Measurements from ENCODE around the gene IFI27L1. TPM values are rescaled to one million over a fixed set of nuclear protein-coding genes. Genes with fewer than 3 reads are reported as not detected.

Gene IFI27L1
- polyA plus RNA-seq, 3 donors = 2.1 to 3.1 (median 2.2) TPM

DNA sequence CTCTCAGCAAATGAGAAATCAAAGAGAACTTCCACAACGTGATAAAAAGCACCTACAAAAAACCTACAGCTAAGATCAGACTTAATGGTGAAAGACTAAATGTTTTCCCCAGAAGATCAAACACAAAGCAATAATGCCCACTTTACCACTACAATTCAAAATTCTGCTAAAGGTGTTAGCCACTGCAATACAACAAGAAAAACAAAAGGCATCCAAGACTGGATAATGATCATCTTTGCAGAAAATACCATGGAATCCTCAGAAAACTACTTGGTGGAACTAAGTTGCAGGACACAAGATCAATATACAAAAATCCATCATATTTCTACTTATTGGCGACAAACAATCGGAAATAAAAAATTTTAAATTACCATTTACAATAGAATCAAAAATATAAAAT, 6.6 kb upstream of the IFI27L1 start:
- H3K79me2 ChIP-seq (ENCODE audit: insufficient read depth, low read length) = peaks cover 99% of the 10 kb centered on the region
- H3K9me3 Mint-ChIP-seq = peaks cover 34 to 53% (median 41%) of the 10 kb centered on the region in 7 donors
- H3K36me3 Mint-ChIP-seq = peaks cover 48 to 63% of the 10 kb centered on the region in 2 donors
- no peak for DNase-seq
- H3K4me2 ChIP-seq (replicated peaks; ENCODE audit: extremely low read depth, low read length, poor library complexity, severe bottlenecking) = no peak overlapping the region
- no peak overlapping the region for H3K27ac ChIP-seq (ENCODE audit: low read depth in 1 of 2, low read length in 2 of 2)
- H3K4me3 Mint-ChIP-seq = no peak overlapping the region
- intact Hi-C loops (cut with micrococcal nuclease) = no loop called here
- TF ChIP-seq, protein P1, sequence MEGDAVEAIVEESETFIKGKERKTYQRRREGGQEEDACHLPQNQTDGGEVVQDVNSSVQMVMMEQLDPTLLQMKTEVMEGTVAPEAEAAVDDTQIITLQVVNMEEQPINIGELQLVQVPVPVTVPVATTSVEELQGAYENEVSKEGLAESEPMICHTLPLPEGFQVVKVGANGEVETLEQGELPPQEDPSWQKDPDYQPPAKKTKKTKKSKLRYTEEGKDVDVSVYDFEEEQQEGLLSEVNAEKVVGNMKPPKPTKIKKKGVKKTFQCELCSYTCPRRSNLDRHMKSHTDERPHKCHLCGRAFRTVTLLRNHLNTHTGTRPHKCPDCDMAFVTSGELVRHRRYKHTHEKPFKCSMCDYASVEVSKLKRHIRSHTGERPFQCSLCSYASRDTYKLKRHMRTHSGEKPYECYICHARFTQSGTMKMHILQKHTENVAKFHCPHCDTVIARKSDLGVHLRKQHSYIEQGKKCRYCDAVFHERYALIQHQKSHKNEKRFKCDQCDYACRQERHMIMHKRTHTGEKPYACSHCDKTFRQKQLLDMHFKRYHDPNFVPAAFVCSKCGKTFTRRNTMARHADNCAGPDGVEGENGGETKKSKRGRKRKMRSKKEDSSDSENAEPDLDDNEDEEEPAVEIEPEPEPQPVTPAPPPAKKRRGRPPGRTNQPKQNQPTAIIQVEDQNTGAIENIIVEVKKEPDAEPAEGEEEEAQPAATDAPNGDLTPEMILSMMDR (IDR thresholded peaks at IDR 0.05) = no peak
- H3K9ac ChIP-seq (ENCODE audit: insufficient read depth, low read length, poor library complexity, severe bottlenecking) = no peak overlapping the region
- WGBS (ENCODE audit: insufficient coverage) = no CpG with 5 or more reads among the region's 3 CpGs
- no peak overlapping the region for H3K4me3 ChIP-seq (replicated peaks in 1 of 3; ENCODE audit: low read depth in 2 of 3, low read length in 3 of 3)
- no peak overlapping the region for H2AFZ ChIP-seq (ENCODE audit: insufficient read depth, low read depth, low read length, poor library complexity, severe bottlenecking)
- H3K27ac Mint-ChIP-seq = no peak overlapping the region
- no peaks in the 10 kb centered on the region for H3K27me3 ChIP-seq (ENCODE audit: control insufficient read depth in 2 of 2, insufficient read depth in 2 of 2, low read length in 2 of 2)
- peaks cover 12 to 37% of the 10 kb centered on the region in 2 donors for H3K36me3 ChIP-seq (replicated peaks in 1 of 2; ENCODE audit: control insufficient read depth in 1 of 2, insufficient read depth in 2 of 2, low read length in 2 of 2)
- H3K4me1 ChIP-seq (ENCODE audit: control insufficient read depth in 1 of 2, insufficient read depth in 2 of 2, low read length in 2 of 2) = peaks cover 16 to 28% of the 10 kb centered on the region in 2 donors
- H3K27me3 Mint-ChIP-seq (ENCODE audit: low read depth in 3 of 3) = no peaks in the 10 kb centered on the region
- peaks cover 32% of the 10 kb centered on the region for H3K4me1 Mint-ChIP-seq
- H4K20me1 ChIP-seq (ENCODE audit: insufficient read depth, low read length) = peaks cover 58% of the 10 kb centered on the region
- H3K9me3 ChIP-seq (replicated peaks in 1 of 2; ENCODE audit: control insufficient read depth in 1 of 2, insufficient read depth in 1 of 2, low read length in 2 of 2) = peaks cover 13 to 20% of the 10 kb centered on the region in 2 donors

DNA sequence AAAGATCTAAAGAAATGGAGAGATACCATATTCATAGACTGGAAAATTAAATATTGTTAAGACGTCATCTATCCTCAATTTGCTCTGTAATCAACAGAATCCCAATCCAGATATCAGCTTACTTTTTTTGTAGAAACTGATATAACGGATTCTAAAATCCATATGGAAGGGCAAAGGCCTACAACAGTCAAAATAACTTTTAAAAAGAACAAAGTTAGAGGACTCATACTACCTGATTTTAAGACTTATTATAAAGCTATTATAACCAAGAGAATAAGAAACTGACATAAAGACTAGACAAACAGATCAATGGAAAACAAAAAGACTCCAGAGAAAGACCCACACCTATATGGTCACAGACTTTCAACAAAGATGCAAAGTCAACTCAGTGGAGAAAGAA, 6.1 kb upstream of the IFI27L1 start:
- no peak overlapping the region for H3K4me3 Mint-ChIP-seq
- H3K27ac Mint-ChIP-seq = no peak overlapping the region
- Histone ChIP-seq H3K36me3 (replicated peaks in 1 of 2; ENCODE audit: control insufficient read depth in 1 of 2, insufficient read depth in 2 of 2, low read length in 2 of 2) (peaks cover 12 to 37% of the 10 kb centered on the region in 2 donors), H3K27me3 (ENCODE audit: control insufficient read depth in 2 of 2, insufficient read depth in 2 of 2, low read length in 2 of 2) (no peaks in the 10 kb centered on the region), H3K4me1 (ENCODE audit: control insufficient read depth in 1 of 2, insufficient read depth in 2 of 2, low read length in 2 of 2) (peaks cover 20 to 33% of the 10 kb centered on the region in 2 donors), H3K79me2 (ENCODE audit: insufficient read depth, low read length) (peaks cover 99% of the 10 kb centered on the region), H3K27ac (ENCODE audit: low read depth in 1 of 2, low read length in 2 of 2) (no peak overlapping the region), H3K9me3 (replicated peaks in 1 of 2; ENCODE audit: control insufficient read depth in 1 of 2, insufficient read depth in 1 of 2, low read length in 2 of 2) (peaks cover 13 to 15% of the 10 kb centered on the region in 2 donors), H3K4me3 (replicated peaks in 1 of 3; ENCODE audit: low read depth in 2 of 3, low read length in 3 of 3) (no peak overlapping the region), H3K9ac (ENCODE audit: insufficient read depth, low read length, poor library complexity, severe bottlenecking) (no peak overlapping the region), H3K4me2 (replicated peaks; ENCODE audit: extremely low read depth, low read length, poor library complexity, severe bottlenecking) (no peak overlapping the region), H2AFZ (ENCODE audit: insufficient read depth, low read depth, low read length, poor library complexity, severe bottlenecking) (no peak overlapping the region), H4K20me1 (ENCODE audit: insufficient read depth, low read length) (peaks cover 59% of the 10 kb centered on the region)
- TF ChIP-seq, protein P1 (IDR thresholded peaks at IDR 0.05) = no peak
- H3K36me3 Mint-ChIP-seq = peaks cover 49 to 63% of the 10 kb centered on the region in 2 donors
- intact Hi-C loops (cut with micrococcal nuclease) = loop anchor here in 1 of 2 donors (5.0 kb wide), 1 partner anchor 102 kb away; no protein-coding TSS in a partner anchor
- DNase-seq = no peak
- no CpG with 5 or more reads among the region's 2 CpGs for WGBS (ENCODE audit: insufficient coverage)
- H3K9me3 Mint-ChIP-seq = peaks cover 31 to 50% (median 36%) of the 10 kb centered on the region in 7 donors
- H3K4me1 Mint-ChIP-seq = peaks cover 37% of the 10 kb centered on the region
- H3K27me3 Mint-ChIP-seq (ENCODE audit: low read depth in 3 of 3) = no peaks in the 10 kb centered on the region

All from CD14-positive monocyte (primary cell).